Activated naive CD8-positive, alpha-beta T cell treated with anti-CD3 and anti-CD28 coated beads for 36 hours (primary cell): ENCODE measurements around the gene POFUT2. TPM values are rescaled to one million over a fixed set of nuclear protein-coding genes. Genes with fewer than 3 reads are reported as not detected.

ENCODE experiments used
- DNase-seq: peaks from one replicate; pipeline ENCODE4 v3.0.0; 2021
- H3K27ac Mint-ChIP-seq: one replicate; pipeline ENCODE4 v1.8.0; 2022; ENCODE audit warnings: mild to moderate bottlenecking, moderate library complexity, mixed read lengths
- H3K27me3 Mint-ChIP-seq: one replicate; pipeline ENCODE4 v1.8.0; 2022; ENCODE audit warnings: mild to moderate bottlenecking, mixed read lengths
- H3K36me3 Mint-ChIP-seq: one replicate; pipeline ENCODE4 v1.8.0; 2021; ENCODE audit warnings: mild to moderate bottlenecking, mixed read lengths
- H3K4me1 Mint-ChIP-seq: one replicate; pipeline ENCODE4 v1.8.0; 2021; ENCODE audit warnings: mixed read lengths
- H3K4me3 Mint-ChIP-seq: one replicate; pipeline ENCODE4 v1.8.0; 2022; ENCODE audit warnings: mild to moderate bottlenecking, moderate library complexity, mixed read lengths
- H3K9me3 Mint-ChIP-seq: one replicate; pipeline ENCODE4 v1.8.0; 2022; ENCODE audit warnings: mixed read lengths
- total RNA-seq, 2 experiments: library from RNA; stranded (reverse); gene quantifications; one replicate each; pipeline ENCODE4 v1.2.3, GENCODE V29; 2021

Gene POFUT2
- total RNA-seq, 2 experiments from 2014 or later = 11.6 to 13.3 TPM

DNA sequence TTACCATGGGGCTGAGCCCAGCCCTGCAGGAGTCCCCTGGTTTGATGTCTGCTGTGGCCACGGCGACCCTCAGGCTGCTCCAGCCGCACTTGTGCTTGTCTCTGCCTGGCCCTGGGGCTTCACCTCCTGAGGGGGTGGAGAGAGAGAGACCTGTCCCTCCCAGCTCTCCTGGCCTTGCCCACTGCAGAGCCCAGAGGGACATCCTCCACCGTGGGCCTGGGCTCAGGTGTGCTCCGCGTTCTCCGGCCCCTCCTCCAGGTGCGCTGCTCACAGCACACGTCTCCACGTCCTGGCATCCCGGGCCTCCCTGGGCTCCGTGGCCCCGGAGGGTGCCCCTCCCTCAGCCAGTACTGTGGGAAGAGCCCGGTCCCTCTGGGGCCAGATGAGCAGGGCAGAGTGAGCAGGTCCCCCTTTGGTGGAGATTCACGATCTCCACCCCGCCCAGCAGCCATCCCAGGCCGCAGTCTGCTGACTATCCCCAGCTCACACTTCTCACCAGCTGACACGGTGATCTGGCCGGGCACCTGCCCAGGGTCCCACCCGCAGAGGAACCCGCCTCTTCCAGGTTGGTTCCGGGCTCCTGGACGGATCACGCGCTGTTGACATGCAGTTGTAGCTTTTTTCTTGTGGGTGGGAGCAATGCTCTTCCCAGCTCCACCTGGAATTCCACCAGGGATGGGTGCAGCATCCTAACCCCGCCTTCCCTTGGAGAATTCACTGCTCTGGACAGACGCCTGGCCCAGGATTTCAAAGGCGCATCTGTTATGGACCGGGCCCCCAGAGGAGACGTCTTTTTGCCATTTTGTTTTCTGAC lies 41.8 kb upstream of the POFUT2 start:
- Mint-ChIP-seq H3K9me3 (no peaks in the 10 kb centered on the region), H3K36me3 (no peaks in the 10 kb centered on the region), H3K27ac (no peak overlapping the region), H3K4me1 (peaks cover 4% of the 10 kb centered on the region), H3K27me3 (no peaks in the 10 kb centered on the region), H3K4me3 (no peak overlapping the region)
- DNase-seq = no peak

DNA sequence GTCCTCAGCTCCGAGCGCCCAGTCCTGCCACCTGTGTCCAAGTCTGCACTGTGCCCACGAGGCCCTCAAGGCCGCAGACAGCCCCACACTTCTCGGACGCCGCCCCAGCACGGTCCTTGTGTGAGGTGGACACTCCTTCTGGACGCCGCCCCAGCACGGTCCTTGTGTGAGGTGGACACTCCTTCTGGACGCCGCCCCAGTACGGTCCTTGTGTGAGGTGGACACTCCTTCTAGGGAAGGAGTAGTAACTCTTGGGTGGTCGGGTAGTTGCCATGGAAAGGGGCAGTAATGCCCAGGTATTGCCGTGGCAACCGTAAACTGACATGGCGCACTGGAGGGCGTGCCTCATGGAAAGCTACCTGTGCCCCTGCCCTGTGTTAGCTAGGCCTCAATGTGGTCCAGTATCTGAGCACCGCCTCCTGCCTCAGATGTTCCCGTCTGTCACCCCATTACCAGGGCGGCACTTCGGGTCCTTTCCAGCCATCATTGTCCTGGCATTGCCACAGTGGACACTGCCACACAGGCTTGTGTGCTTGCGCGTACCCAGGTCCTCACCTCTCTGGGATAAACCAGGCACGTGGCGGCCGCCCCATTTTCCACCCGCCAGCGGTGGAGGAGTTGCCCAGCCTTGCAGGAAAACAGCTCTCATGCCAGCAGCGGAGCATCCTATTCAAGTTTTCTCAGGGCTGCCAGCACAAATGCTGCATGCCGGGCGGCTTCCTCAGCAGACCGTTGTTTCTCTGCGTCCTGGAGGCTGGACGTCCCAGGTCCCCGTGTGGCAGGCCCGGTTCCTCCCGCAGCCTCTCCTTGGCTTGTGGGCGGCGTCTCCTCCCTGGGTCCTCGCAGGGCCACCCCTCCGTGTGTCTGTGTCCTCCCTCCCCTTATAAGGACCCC lies 40.8 kb upstream of the POFUT2 start:
- Mint-ChIP-seq H3K4me1 (peaks cover 4% of the 10 kb centered on the region), H3K4me3 (no peak overlapping the region), H3K36me3 (no peaks in the 10 kb centered on the region), H3K9me3 (no peaks in the 10 kb centered on the region), H3K27ac (no peak overlapping the region), H3K27me3 (no peaks in the 10 kb centered on the region)
- DNase-seq = no peak

- no peak for DNase-seq
- Mint-ChIP-seq H3K27ac (no peak overlapping the region), H3K9me3 (no peaks in the 10 kb centered on the region), H3K4me3 (no peak overlapping the region), H3K4me1 (peaks cover 5% of the 10 kb centered on the region), H3K27me3 (no peaks in the 10 kb centered on the region), H3K36me3 (no peaks in the 10 kb centered on the region)
Measured at GRCh38 chr21:45327441-45328197, 39.9 kb upstream of the POFUT2 start.

- no peak overlapping the region for H3K4me3 Mint-ChIP-seq
- no peak for DNase-seq
- no peaks in the 10 kb centered on the region for H3K36me3 Mint-ChIP-seq
- H3K4me1 Mint-ChIP-seq = peaks cover 9% of the 10 kb centered on the region
- no peak overlapping the region for H3K27ac Mint-ChIP-seq
- H3K9me3 Mint-ChIP-seq = no peaks in the 10 kb centered on the region
- H3K27me3 Mint-ChIP-seq = peaks cover 5% of the 10 kb centered on the region
Measured at GRCh38 chr21:45326891-45327440, 39.3 kb upstream of the POFUT2 start.

GRCh38 chr21:45326169-45326851 lies 38.6 kb upstream of the POFUT2 start:
- DNase-seq = no peak
- Mint-ChIP-seq H3K4me1 (peaks cover 9% of the 10 kb centered on the region), H3K36me3 (no peaks in the 10 kb centered on the region), H3K27me3 (peaks cover 5% of the 10 kb centered on the region), H3K27ac (no peak overlapping the region), H3K4me3 (no peak overlapping the region), H3K9me3 (no peaks in the 10 kb centered on the region)

DNA sequence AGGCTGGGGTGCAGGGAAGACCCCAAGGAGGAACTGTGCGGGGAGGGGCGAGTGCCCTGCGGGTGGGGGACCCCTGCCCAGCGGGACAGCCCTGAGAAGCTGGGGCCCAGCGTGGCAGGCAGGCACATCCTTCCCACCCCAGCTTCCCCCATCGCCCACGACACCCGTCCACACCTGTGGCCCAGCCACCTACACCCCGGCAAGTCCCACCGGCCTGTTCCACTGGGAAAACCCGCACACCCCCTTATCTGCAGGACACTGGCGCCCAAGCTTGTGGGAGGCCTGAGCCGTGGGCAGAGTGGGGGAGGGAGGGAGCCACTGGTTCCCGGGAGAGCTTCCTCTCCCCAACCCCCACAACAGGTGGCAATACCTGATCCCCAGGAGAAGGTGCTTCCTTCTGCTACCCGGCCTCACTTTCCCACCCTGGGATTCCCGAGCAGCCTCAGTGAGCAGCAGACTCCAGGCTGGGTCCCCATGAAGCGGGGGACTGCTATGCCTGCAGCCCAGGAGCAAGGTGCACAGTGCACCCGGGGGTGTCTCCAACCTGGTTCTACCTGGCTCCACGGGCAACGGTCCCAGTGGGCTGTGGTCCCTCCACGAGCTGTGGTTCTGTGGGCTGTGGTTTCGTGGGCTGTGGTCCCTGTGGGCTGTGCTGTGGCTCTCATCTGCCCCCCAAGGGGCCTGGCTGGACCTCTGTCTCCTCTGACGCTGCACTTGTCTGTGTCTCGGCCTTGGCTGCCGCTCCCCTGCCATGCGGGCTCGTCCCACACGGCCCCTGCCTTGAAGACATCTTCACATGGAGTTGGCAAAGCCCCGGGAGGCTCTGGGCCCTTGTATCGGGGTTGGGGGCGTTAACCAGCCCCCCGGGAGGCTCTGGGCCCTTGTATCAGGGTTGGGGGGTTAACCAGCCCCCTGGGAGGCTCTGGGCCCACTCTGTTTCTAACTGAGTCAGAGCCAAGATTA lies 37.8 kb upstream of the POFUT2 start:
- Mint-ChIP-seq H3K4me1 (peaks cover 9% of the 10 kb centered on the region), H3K9me3 (no peaks in the 10 kb centered on the region), H3K27me3 (peaks cover 5% of the 10 kb centered on the region), H3K36me3 (no peaks in the 10 kb centered on the region), H3K4me3 (no peak overlapping the region), H3K27ac (no peak overlapping the region)
- no peak for DNase-seq

- Mint-ChIP-seq H3K9me3 (no peaks in the 10 kb centered on the region), H3K27ac (no peak overlapping the region), H3K36me3 (no peaks in the 10 kb centered on the region), H3K27me3 (peaks cover 5% of the 10 kb centered on the region), H3K4me1 (peaks cover 9% of the 10 kb centered on the region), H3K4me3 (no peak overlapping the region)
- DNase-seq = no peak
Measured at GRCh38 chr21:45324489-45325205, 37.0 kb upstream of the POFUT2 start.

DNA sequence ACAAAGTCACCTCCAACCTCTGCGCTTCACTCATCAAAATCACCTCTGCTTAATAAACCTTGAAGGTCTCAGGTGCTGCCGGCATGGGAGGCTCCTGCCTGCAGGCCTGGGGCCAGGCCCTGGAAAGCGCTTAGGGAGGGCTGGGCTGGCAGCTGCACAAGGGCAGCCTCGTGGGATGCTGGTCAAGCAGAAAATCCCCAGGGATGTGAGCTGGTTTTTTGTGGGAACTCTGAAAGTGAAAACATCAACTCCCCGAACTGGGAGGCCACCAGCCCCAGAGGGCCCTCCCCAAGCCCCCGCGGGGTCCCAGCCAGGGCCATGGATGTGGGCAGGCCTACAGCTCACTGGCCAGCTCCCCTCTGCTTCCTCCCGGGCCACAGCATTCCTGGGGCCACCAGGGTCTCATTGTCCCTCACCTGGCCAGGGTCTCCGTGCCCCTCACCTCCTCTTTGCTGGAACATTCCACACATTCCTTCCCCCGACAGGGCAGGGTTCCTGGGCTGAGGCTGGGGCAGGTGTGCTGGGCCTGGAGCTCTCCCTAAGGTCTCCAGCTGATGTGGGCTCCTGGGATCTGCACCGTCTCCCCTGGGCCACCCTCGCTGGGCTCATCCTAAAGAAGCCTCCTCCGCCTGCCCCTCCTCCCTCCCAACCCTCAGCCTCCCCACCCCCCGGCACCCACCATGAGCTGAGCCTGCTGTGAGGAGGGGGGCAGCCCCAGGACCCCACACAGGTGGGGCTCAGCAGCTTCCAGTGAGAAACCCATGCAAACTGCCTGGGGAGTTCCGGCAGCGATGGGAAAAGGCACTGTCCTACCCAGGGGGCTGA lies 36.0 kb upstream of the POFUT2 start:
- Mint-ChIP-seq H3K9me3 (no peaks in the 10 kb centered on the region), H3K4me1 (peaks cover 9% of the 10 kb centered on the region), H3K4me3 (no peak overlapping the region), H3K36me3 (no peaks in the 10 kb centered on the region), H3K27me3 (peaks cover 8% of the 10 kb centered on the region), H3K27ac (no peak overlapping the region)
- no peak for DNase-seq

DNA sequence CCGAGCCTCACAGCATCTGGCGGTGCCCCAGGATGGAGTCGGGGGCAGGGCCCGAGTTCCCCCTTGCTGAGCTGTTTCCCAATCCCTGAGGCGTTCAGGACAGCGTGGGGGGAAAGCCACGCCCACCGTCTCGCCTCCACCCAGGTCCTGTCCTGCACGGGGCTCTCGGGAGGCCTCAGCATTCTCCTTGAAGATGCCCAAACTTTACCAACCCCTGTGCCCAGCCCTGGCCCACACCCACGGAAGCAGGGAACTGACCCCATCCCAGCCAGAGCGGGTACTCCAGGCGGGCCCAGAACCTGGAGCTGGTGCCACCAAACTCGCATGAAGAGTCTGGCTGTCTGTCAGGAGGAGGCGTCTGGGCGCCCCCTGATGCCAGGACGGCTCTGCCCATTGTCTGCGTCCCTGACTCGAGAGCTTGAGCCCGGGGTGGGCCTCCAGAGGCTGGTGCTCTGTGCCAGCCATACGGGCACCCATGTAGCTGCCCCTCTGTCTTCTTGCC lies 35.3 kb upstream of the POFUT2 start:
- H3K4me1 Mint-ChIP-seq = peaks cover 9% of the 10 kb centered on the region
- H3K4me3 Mint-ChIP-seq = no peak overlapping the region
- H3K9me3 Mint-ChIP-seq = no peaks in the 10 kb centered on the region
- no peaks in the 10 kb centered on the region for H3K36me3 Mint-ChIP-seq
- DNase-seq = no peak
- no peak overlapping the region for H3K27ac Mint-ChIP-seq
- peaks cover 8% of the 10 kb centered on the region for H3K27me3 Mint-ChIP-seq

GRCh38 chr21:45322231-45322959 lies 34.7 kb upstream of the POFUT2 start:
- H3K27ac Mint-ChIP-seq = no peak overlapping the region
- H3K36me3 Mint-ChIP-seq = no peaks in the 10 kb centered on the region
- H3K4me1 Mint-ChIP-seq = peaks cover 9% of the 10 kb centered on the region
- no peak for DNase-seq
- H3K4me3 Mint-ChIP-seq = no peak overlapping the region
- peaks cover 8% of the 10 kb centered on the region for H3K27me3 Mint-ChIP-seq
- H3K9me3 Mint-ChIP-seq = no peaks in the 10 kb centered on the region

- H3K27ac Mint-ChIP-seq = no peak overlapping the region
- H3K9me3 Mint-ChIP-seq = no peaks in the 10 kb centered on the region
- H3K27me3 Mint-ChIP-seq = peaks cover 8% of the 10 kb centered on the region
- no peak overlapping the region for H3K4me3 Mint-ChIP-seq
- no peaks in the 10 kb centered on the region for H3K36me3 Mint-ChIP-seq
- DNase-seq = no peak
- peaks cover 5% of the 10 kb centered on the region for H3K4me1 Mint-ChIP-seq
Measured at GRCh38 chr21:45320261-45321025, 32.7 kb upstream of the POFUT2 start.
